Testis (tissue), 3 donors: ENCODE results near the gene IER5L. TPM values are rescaled to one million over a fixed set of nuclear protein-coding genes. Genes with fewer than 3 reads are reported as not detected.
A peak's percentile ranks its signal among the peaks of the same experiment; 100 is the strongest.

Experiments
- DNase-seq: peaks from one replicate; pipeline ENCODE4 v3.0.0-alpha.2; 2019
- H3K27ac ChIP-seq, 2 donors: fragments of 200-600 bp; sonication (generic); one replicate each; pipeline ENCODE4 v1.5.1; 2019
- H3K27me3 ChIP-seq: fragments of 200-600 bp; sonication (generic); one replicate; pipeline ENCODE4 v1.5.1; 2019
- H3K36me3 ChIP-seq: fragments of 200-600 bp; sonication (generic); one replicate; pipeline ENCODE4 v1.5.1; 2017; ENCODE audit warnings: low read depth; ENCODE audit errors: missing control alignments
- H3K4me1 ChIP-seq: fragments of 200-600 bp; sonication (generic); one replicate; pipeline ENCODE4 v1.5.1; 2019
- H3K4me3 ChIP-seq, 2 donors: fragments of 200-600 bp; sonication (generic); one replicate each; pipeline ENCODE4 v1.5.1; 2017 to 2019
- H3K9me3 ChIP-seq: fragments of 200-600 bp; sonication (generic); one replicate; pipeline ENCODE4 v1.5.1; 2017
- CTCF ChIP-seq, 3 experiments: fragments of 450-650 bp in 2 of 3; fragments of 200-600 bp in 1 of 3; sonication (generic) in 1 of 3; IDR thresholded peaks; one replicate each; pipeline ENCODE4 v1.5.1; 2016 to 2019; ENCODE audit warnings: antibody characterized with exemption in 3 of 3, mild to moderate bottlenecking in 2 of 3, moderate library complexity in 1 of 3
- POLR2A ChIP-seq: fragments of 450-650 bp; IDR thresholded peaks from one replicate; pipeline ENCODE4 v1.6.1; 2017; ENCODE audit warnings: antibody characterized with exemption, mild to moderate bottlenecking, moderate library complexity
- WGBS, 2 donors: methylation state at CpG; one replicate each; pipeline ENCODE4 v1.1.5; 2018; 5-methylcytosine and 5-hydroxymethylcytosine counted together
- intact Hi-C: fragments of 100-400 bp; cut with DNase I; formaldehyde crosslinking; loops from one replicate; pipeline ENCODE4 v1.15.1; 2023; ENCODE audit warnings: low total_unique reads
- polyA plus RNA-seq: library from polyadenylated mRNA; stranded (reverse); fragments of 350-450 nt; fragmentation: Illumina TruSeq; extraction: RNeasy Lipid Tissue Mini Kit (QIAGEN cat#74804); gene quantifications from one replicate; pipeline ENCODE4 v1.2.3, GENCODE V29; 2014; ENCODE audit warnings: low read depth, low replicate concordance; ENCODE audit not compliant: insufficient read depth
- total RNA-seq, 2 donors: library from RNA; depleted of rRNA; stranded (reverse); fragments of >200 nt; gene quantifications; one replicate each; pipeline ENCODE4 v1.2.3, GENCODE V29; 2016

IER5L gene
- total and polyA plus RNA-seq, 3 donors from 2014 or later, result 4.8 to 25.4 (median 12.6) TPM

- Histone ChIP-seq H3K4me1 (peaks cover 92% of the 10 kb centered on the region), H3K4me3 (no peak overlapping the region), H3K27me3 (no peaks in the 10 kb centered on the region), H3K27ac (peak overlapping the region; percentile 96 to 98), H3K36me3 (no peaks in the 10 kb centered on the region), H3K9me3 (no peaks in the 10 kb centered on the region)
- no peak for DNase-seq
- WGBS, 2 donors, result 63 to 76% methylated on average over 7 to 15 of the region's 15 CpGs
- intact Hi-C loops, result loop anchor here (10.0 kb wide), 1 partner anchor 342 kb away; no protein-coding TSS in a partner anchor
- TF ChIP-seq CTCF (IDR thresholded peaks at IDR 0.05) (no peak), POLR2A (no peak)
Measured at GRCh38 chr9:129142138-129142935, 35.7 kb downstream of the IER5L start.

- 25 to 40% methylated on average over 10 to 13 of the region's 13 CpGs for WGBS, 2 donors
- TF ChIP-seq POLR2A, result no peak
- TF ChIP-seq CTCF (IDR thresholded peaks at IDR 0.05), result no peak
- Histone ChIP-seq H3K4me3 (peak overlapping the region in 1 of 2 donors; percentile 9), H3K9me3 (no peaks in the 10 kb centered on the region), H3K27me3 (no peaks in the 10 kb centered on the region), H3K36me3 (no peaks in the 10 kb centered on the region), H3K4me1 (peaks cover 84% of the 10 kb centered on the region), H3K27ac (peak overlapping the region; percentile 96 to 98)
- peak; percentile 71 for DNase-seq
- intact Hi-C loops, result loop anchor here (10.0 kb wide), 1 partner anchor 343 kb away; no protein-coding TSS in a partner anchor
Measured at GRCh38 chr9:129141066-129142041, 36.7 kb downstream of the IER5L start.

GRCh38 chr9:129140397-129141065 lies 37.5 kb downstream of the IER5L start:
- no peaks in the 10 kb centered on the region for H3K9me3 ChIP-seq
- 17 to 31% methylated on average over 7 to 8 of the region's 8 CpGs for WGBS, 2 donors
- H3K4me1 ChIP-seq, result peaks cover 76% of the 10 kb centered on the region
- H3K27me3 ChIP-seq, result no peaks in the 10 kb centered on the region
- no peaks in the 10 kb centered on the region for H3K36me3 ChIP-seq
- no peak for DNase-seq
- TF ChIP-seq CTCF (IDR thresholded peaks at IDR 0.05), result no peak
- TF ChIP-seq POLR2A, result no peak
- H3K27ac ChIP-seq, result peak overlapping the region; percentile 96 to 98
- H3K4me3 ChIP-seq, result peak overlapping the region in 1 of 2 donors; percentile 9
- intact Hi-C loops, result loop anchor here (10.0 kb wide), 1 partner anchor 344 kb away; no protein-coding TSS in a partner anchor

GRCh38 chr9:129139993-129140396 lies 38.1 kb downstream of the IER5L start:
- Histone ChIP-seq H3K27me3 (no peaks in the 10 kb centered on the region), H3K4me3 (peak overlapping the region in 1 of 2 donors; percentile 9), H3K4me1 (peaks cover 71% of the 10 kb centered on the region), H3K27ac (peak overlapping the region; percentile 96 to 98), H3K9me3 (no peaks in the 10 kb centered on the region), H3K36me3 (no peaks in the 10 kb centered on the region)
- intact Hi-C loops, result loop anchor here (5.0 to 10.0 kb wide), 3 partner anchors 345 to 645 kb away; no protein-coding TSS in a partner anchor
- TF ChIP-seq POLR2A, result no peak
- TF ChIP-seq CTCF (IDR thresholded peaks at IDR 0.05), result no peak
- DNase-seq, result peak; percentile 94
- 0% methylated on average over 10 to 11 of the region's 11 CpGs for WGBS, 2 donors
